Measurements from ENCODE around the gene RASSF9.

Gene RASSF9

GRCh38 chr12:85820101-85820500 is 16.1 kb downstream of the RASSF9 start:
- no peak for DNase-seq

- no peak for DNase-seq
These were observed 21.5 kb downstream of the RASSF9 start for GRCh38 chr12:85814741-85815140.

- DNase-seq: no peak
These were observed 22.1 kb downstream of the RASSF9 start for GRCh38 chr12:85814071-85814470.

- no peak for DNase-seq
These were observed 26.7 kb downstream of the RASSF9 start for GRCh38 chr12:85809500-85809899.

GRCh38 chr12:85807730-85808129 is 28.5 kb downstream of the RASSF9 start:
- DNase-seq: no peak

- no peak for DNase-seq
These were observed 30.6 kb downstream of the RASSF9 start for GRCh38 chr12:85805654-85806053.

- no peak for DNase-seq
These were observed 31.5 kb downstream of the RASSF9 start for GRCh38 chr12:85804663-85805062.

- no peak for DNase-seq
These were observed 32.3 kb downstream of the RASSF9 start for GRCh38 chr12:85803923-85804322.

GRCh38 chr12:85803231-85803630 is 33.0 kb downstream of the RASSF9 start:
- no peak for DNase-seq

GRCh38 chr12:85798122-85798521 is 38.1 kb downstream of the RASSF9 start:
- no peak for DNase-seq

- no peak for DNase-seq
These were observed 40.2 kb downstream of the RASSF9 start for GRCh38 chr12:85796001-85796400.

- no peak for DNase-seq
These were observed 41.7 kb downstream of the RASSF9 start for GRCh38 chr12:85794531-85794930.

GRCh38 chr12:85784096-85784720 is 52.0 kb downstream of the RASSF9 start:
- DNase-seq: no peak

GRCh38 chr12:85782711-85783110 is 53.5 kb downstream of the RASSF9 start:
- DNase-seq: no peak

- DNase-seq: no peak
These were observed 54.4 kb downstream of the RASSF9 start for GRCh38 chr12:85781766-85782165.

GRCh38 chr12:85779768-85780167 is 56.4 kb downstream of the RASSF9 start:
- no peak for DNase-seq

- DNase-seq: no peak
These were observed 61.1 kb downstream of the RASSF9 start for GRCh38 chr12:85775091-85775490.

- peak; percentile 21 for DNase-seq
These were observed 70.7 kb downstream of the RASSF9 start for GRCh38 chr12:85765453-85765869.

GRCh38 chr12:85759623-85760022 is 76.6 kb downstream of the RASSF9 start:
- no peak for DNase-seq

- DNase-seq: no peak
These were observed 77.1 kb downstream of the RASSF9 start for GRCh38 chr12:85759091-85759490.

GRCh38 chr12:85755760-85756159 is 80.4 kb downstream of the RASSF9 start:
- DNase-seq: no peak

All from NCI-H510A (cell line).